ENCODE data around the gene SYNC.

SYNC gene

GRCh38 chr1:32636914-32637645, 65.5 kb downstream of the SYNC start:
- ATAC-seq, result no peak
- no peak for TF ChIP-seq PPARA (CRISPR knock-in tag; IDR thresholded peaks at IDR 0.05; ENCODE audit: borderline replicate concordance)
- no peak for TF ChIP-seq ZFP30 (CRISPR knock-in tag; IDR thresholded peaks at IDR 0.05)
- TF ChIP-seq TSHZ2 (CRISPR knock-in tag; IDR thresholded peaks at IDR 0.05), result no peak
- no peak for TF ChIP-seq ZNF70 (CRISPR knock-in tag; IDR thresholded peaks at IDR 0.05)
- no peak for TF ChIP-seq TCF4 (CRISPR knock-in tag; IDR thresholded peaks at IDR 0.05; ENCODE audit: borderline replicate concordance)
- TF ChIP-seq POU6F1 (CRISPR knock-in tag; IDR thresholded peaks at IDR 0.05; ENCODE audit: borderline replicate concordance, low read depth), result no peak
- no peak for TF ChIP-seq OSR1 (CRISPR knock-in tag; IDR thresholded peaks at IDR 0.05)
- TF ChIP-seq ZNF8 (CRISPR knock-in tag; IDR thresholded peaks at IDR 0.05), result no peak
- TF ChIP-seq PATZ1 (CRISPR knock-in tag; IDR thresholded peaks at IDR 0.05; ENCODE audit: borderline replicate concordance), result no peak

GRCh38 chr1:32635508-32636277, 66.9 kb downstream of the SYNC start:
- no peak for ATAC-seq
- TF ChIP-seq CREB5 (CRISPR knock-in tag; IDR thresholded peaks at IDR 0.05; ENCODE audit: low read depth) (no peak), PATZ1 (CRISPR knock-in tag; IDR thresholded peaks at IDR 0.05; ENCODE audit: borderline replicate concordance) (no peak), POU6F1 (CRISPR knock-in tag; IDR thresholded peaks at IDR 0.05; ENCODE audit: borderline replicate concordance, low read depth) (no peak), ZFP3 (CRISPR knock-in tag; IDR thresholded peaks at IDR 0.05) (no peak), TCF4 (CRISPR knock-in tag; IDR thresholded peaks at IDR 0.05; ENCODE audit: borderline replicate concordance) (no peak), RARB (CRISPR knock-in tag; IDR thresholded peaks at IDR 0.05) (no peak), ZNF70 (CRISPR knock-in tag; IDR thresholded peaks at IDR 0.05) (no peak), ZNF565 (CRISPR knock-in tag; conservative IDR thresholded peaks at IDR 0.05; ENCODE audit: low read depth) (no peak), ARNTL (CRISPR knock-in tag; IDR thresholded peaks at IDR 0.05; ENCODE audit: borderline replicate concordance, low read depth) (no peak), ESRRG (CRISPR knock-in tag; IDR thresholded peaks at IDR 0.05) (no peak), ISL1 (CRISPR knock-in tag; IDR thresholded peaks at IDR 0.05) (no peak), OSR1 (CRISPR knock-in tag; IDR thresholded peaks at IDR 0.05) (no peak)

Data from SK-N-SH treated with all-trans-retinoic acid at 6 μM for 48 hours (cell line).